ENCODE data around the gene CRY1.
A peak's percentile ranks its signal among the peaks of the same experiment; 100 is the strongest.
"Not testable (repeated sequence)": the region's sequence is repeated elsewhere in the genome, so short reads cannot be mapped to it uniquely, and the experiment has no call there.

Gene CRY1

GRCh38 chr12:107108366-107108765 lies 15.0 kb upstream of the CRY1 start:
- DNase-seq, result not testable (repeated sequence)

DNA sequence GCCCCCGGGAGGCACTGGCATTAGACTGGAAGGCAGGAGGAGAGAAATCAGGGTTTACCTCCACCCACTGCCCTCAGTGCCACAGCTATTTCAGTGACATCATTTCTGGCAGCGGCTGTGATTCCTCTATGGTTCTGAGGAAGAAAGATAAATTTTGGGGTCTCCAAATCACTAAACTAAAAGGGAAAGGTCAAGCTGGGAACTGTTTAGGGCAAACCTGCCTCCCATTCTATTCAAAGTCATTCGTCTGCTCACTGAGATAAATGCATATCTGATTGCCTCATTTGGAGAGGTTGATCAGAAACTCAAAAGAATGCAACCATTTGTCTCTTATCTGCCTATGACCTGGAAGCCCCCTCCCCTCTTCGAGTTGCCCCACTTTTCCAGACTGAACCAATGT lies 14.0 kb upstream of the CRY1 start:
- DNase-seq, result no peak

GRCh38 chr12:107106241-107107025 lies 13.1 kb upstream of the CRY1 start:
- no peak for DNase-seq

GRCh38 chr12:107105410-107105703 lies 12.0 kb upstream of the CRY1 start:
- DNase-seq, result no peak

DNA sequence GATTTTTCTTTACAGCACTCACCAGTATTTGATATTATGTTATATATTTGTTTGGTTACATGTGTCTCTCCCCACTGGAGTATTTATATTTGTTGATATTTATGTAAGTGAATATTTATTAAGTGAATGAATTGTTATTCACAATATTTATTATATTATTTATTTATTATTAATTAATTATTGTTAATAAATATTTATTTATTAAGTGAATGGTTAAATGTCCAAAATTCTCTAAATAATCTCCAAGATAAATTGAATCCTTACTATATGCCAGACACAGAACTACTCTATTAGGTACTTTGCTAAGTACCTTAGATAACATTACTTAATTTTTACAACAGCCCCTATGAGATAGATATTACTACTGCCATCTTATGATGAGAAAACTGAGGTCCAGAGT lies 10.2 kb upstream of the CRY1 start:
- DNase-seq, result no peak

DNA sequence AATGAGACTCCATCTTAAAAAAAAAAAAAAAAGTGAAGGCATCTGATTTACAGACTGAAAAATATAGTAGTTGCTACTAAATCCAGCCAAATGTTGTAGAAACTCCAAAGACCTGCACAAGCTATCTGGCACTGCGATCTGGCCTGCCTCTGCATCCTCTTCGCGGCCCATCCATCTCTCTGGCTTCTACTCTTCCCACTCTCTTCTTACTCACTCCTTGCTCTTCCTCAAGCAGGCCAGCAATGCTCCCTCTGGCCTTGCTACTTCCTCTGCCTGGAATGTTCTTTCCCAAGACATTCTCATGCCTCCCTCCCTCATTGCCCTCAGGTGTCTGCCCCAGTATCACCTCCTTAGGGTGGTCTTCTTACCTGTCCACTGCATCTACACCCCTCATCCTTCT lies 9.7 kb upstream of the CRY1 start:
- no peak for DNase-seq

GRCh38 chr12:107102294-107102693 lies 8.9 kb upstream of the CRY1 start:
- no peak for DNase-seq

GRCh38 chr12:107101651-107102050 lies 8.3 kb upstream of the CRY1 start:
- DNase-seq, result no peak

- no peak for DNase-seq
Measured at GRCh38 chr12:107099917-107100316, 6.6 kb upstream of the CRY1 start.

- DNase-seq, result no peak
Measured at GRCh38 chr12:107096571-107096970, 3.2 kb upstream of the CRY1 start.

DNA sequence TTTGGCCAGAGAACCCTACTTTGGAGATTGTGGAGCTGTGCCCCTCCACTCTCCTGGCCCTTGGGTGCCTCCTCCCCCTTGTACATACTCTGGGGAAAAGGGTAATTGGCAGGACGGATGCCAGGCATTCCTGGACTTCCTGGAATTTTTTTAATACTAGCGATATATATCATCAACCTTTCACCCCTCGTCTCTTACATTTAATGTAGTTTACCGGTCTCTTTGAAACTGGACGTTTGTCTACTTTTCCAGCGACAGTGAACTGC lies 767 bp upstream of the CRY1 start:
- no peak for DNase-seq

DNA sequence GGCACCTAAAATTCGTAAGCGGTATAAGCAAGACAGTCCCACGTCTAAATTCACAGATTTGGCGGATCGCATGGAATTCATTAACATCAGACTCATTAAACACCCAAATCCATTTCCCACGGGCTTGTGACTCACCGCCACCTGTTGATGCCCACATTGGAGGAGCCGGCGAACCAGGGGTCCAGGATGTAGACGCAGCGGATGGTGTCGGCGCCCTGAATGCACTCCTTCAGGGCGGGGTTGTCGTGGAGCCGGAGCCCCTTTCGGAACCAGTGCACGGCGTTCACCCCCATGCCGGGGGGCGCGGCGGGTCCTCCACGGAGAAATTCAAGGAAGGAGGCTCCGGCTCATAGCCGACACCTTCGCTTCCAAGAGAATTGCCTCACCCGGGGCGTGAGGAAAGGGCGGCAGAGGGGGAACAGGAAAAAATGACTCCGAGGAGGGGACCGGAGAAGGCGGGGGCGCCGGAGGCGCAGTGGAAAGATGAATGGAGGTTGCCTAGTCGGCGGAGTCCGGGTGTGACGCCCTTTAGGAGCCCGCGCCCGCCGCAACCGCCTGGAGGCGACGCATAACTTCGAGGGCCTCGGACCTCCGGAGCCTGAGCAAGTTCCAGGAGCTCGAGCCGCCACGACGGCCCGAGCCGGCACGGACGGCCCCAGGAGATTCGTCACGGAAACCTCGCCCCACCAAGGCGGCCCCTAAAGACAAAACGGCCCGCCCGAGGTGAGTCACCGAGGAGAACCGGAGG lies 506 bp downstream of the CRY1 start:
- peak; percentile 71 for DNase-seq

GRCh38 chr12:107091989-107092641 lies 1.2 kb downstream of the CRY1 start:
- DNase-seq, result peak; percentile 66

DNA sequence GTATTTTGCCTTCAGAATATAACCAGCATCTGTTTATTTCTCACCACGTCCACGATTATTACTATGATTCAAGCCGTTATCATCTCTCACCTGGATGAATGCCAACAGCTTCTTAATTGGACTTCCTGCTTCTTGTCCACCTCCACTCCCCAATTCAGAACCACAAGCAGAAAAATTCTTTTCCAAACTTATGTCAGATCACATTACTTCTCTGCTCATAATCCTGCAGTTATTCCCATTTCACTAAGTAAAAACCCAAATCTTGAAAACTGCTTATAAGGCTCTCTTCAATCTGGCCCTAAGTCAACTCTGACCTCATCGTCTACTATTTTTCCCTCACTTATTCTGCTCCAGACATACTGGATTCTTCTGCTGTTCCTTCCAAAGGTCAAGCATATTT lies 2.0 kb downstream of the CRY1 start:
- no peak for DNase-seq

DNA sequence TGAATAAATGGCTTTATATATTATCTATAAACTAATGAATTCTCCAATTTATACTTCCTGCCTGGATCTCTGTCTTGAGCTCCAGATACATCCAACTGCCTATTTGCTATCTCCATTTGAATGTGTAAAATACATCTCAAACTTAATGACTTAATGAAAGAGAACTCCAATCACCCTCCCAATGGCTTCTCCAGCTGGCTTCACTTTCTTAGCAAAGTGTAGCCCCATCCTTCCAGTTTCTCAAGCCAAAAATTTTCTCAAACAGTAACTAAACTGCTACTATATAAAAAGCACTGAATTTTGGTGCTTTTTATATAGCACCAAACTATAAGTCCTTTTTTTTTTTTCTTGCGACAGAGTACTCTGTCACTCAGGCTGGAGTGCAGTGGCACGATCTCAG lies 2.6 kb downstream of the CRY1 start:
- no peak for DNase-seq

- DNase-seq, result no peak
Measured at GRCh38 chr12:107088912-107089311, 4.4 kb downstream of the CRY1 start.

GRCh38 chr12:107086314-107086713 lies 7.0 kb downstream of the CRY1 start:
- no peak for DNase-seq

DNA sequence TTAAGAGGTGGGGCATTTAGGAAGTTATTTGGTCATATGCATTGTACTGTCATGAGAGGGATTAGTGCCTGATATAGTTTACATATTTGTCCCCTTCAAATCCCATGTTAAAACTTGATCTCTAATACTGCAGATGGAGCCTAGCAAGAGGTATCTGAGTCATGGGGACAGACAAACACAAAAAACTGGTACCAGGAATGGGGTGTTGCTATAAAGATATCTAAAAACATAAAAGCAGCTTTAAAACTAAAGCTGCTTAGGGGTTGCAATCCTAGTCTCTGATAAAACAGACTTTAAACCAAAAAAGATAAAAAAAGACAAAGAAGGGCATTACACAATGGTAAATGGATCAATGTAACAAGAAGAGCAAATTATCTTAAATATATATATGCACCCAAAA lies 11.6 kb downstream of the CRY1 start:
- DNase-seq, result no peak

- DNase-seq, result no peak
Measured at GRCh38 chr12:107080299-107080698, 13.1 kb downstream of the CRY1 start.

GRCh38 chr12:107079172-107080011 lies 14.0 kb downstream of the CRY1 start:
- DNase-seq, result peak; percentile 25

GRCh38 chr12:107073266-107073665 lies 20.1 kb downstream of the CRY1 start:
- DNase-seq, result not testable (repeated sequence)

GRCh38 chr12:107066691-107067090 lies 26.7 kb downstream of the CRY1 start:
- DNase-seq, result no peak

DNA sequence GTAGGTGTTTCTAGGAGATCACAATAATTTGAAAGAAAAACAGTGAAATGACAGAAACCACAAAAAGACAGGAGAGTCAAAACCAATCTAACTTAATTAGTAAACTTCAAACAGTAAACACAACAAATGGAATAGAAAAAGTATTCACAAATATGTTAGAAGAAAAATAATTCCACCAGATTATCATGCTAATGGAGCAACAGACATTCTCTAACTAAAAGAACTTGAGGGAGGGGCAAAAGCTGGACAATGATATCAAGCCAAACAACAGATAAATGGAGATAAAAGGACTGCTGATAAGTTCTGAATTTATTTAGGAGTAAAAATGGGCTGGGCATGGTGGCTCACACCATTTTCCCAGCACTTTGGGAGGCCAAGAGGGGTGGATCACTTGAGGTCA lies 28.7 kb downstream of the CRY1 start:
- DNase-seq, result no peak

Measured in central memory CD4-positive, alpha-beta T cell (primary cell).